ENCODE measurements around the gene PTPRK.

GRCh38 chr6:127923135-127923534 is 597.3 kb downstream of the PTPRK start:
- TF ChIP-seq REST (IDR thresholded peaks at IDR 0.05; ENCODE audit: low read depth), result no peak
- no peak for TF ChIP-seq EP300 (IDR thresholded peaks at IDR 0.05; ENCODE audit: borderline replicate concordance)
- TF ChIP-seq CREB1 (IDR thresholded peaks at IDR 0.05; ENCODE audit: low read depth), result no peak
- TF ChIP-seq TAF1 (IDR thresholded peaks at IDR 0.05; ENCODE audit: low read depth), result no peak
- no peak for TF ChIP-seq MAX (IDR thresholded peaks at IDR 0.05)
- no peak for TF ChIP-seq TEAD4 (IDR thresholded peaks at IDR 0.05)
- TF ChIP-seq NFIC (IDR thresholded peaks at IDR 0.05), result no peak
- no peak for TF ChIP-seq FOXM1 (IDR thresholded peaks at IDR 0.05; ENCODE audit: borderline replicate concordance, low read depth)
- no peak for TF ChIP-seq ZBTB7A (IDR thresholded peaks at IDR 0.05; ENCODE audit: low read depth)

All from Ishikawa (cell line).